ENCODE results near the gene ACOT8.

DNA sequence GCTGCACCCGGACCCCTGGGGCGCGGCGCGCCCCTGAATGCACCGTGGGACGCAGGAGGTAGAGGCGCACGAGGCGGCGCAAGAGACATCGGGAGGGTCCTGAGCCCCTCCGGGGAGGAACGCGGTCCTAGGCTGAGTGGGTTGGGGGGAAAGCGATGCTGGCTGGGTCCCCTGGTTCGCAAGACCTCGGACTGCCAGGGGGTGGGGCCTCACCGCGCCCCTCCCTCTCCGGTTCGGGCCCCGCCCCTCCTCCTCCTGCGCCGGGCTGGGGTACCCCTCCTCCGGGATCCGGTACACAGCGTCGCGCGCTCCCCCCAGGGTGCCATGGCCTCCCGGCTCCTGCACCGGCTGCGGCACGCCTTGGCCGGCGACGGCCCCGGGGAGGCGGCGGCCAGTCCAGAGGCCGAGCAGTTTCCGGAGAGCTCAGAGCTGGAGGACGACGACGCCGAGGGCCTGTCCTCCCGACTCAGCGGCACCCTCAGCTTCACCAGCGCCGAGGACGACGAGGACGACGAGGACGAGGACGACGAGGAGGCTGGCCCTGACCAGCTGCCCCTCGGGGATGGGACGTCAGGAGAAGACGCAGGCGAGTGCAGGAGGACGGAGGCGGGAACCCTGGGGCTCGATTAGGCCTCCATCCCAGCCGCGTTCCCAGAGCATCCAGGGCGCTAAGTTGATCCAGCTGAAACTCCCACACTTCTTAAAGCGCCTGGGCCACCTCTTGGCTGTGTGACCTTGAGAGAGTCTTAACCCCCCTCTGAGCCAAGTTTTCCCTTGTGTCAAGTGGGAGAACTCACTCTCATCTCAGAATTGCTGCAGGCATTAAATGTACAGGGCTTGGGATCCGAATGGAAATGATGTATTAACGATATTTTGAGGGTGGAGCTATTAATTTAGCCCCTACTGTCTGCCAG is 23.1 kb downstream of the ACOT8 start:
- TF ChIP-seq, protein P1, sequence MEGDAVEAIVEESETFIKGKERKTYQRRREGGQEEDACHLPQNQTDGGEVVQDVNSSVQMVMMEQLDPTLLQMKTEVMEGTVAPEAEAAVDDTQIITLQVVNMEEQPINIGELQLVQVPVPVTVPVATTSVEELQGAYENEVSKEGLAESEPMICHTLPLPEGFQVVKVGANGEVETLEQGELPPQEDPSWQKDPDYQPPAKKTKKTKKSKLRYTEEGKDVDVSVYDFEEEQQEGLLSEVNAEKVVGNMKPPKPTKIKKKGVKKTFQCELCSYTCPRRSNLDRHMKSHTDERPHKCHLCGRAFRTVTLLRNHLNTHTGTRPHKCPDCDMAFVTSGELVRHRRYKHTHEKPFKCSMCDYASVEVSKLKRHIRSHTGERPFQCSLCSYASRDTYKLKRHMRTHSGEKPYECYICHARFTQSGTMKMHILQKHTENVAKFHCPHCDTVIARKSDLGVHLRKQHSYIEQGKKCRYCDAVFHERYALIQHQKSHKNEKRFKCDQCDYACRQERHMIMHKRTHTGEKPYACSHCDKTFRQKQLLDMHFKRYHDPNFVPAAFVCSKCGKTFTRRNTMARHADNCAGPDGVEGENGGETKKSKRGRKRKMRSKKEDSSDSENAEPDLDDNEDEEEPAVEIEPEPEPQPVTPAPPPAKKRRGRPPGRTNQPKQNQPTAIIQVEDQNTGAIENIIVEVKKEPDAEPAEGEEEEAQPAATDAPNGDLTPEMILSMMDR (IDR thresholded peaks at IDR 0.05): no peak
- peak in 2 of 3 donors; percentile 25 to 27 for TF ChIP-seq POLR2A (IDR thresholded peaks at IDR 0.05)
